Peyer's patch (tissue), 4 donors: ENCODE results near the gene IMPA2.

Source experiments
- CTCF ChIP-seq, 6 experiments: fragments of 450-650 bp in 4 of 6; fragments of 200-600 bp in 2 of 6; sonication (generic) in 1 of 6; IDR thresholded peaks; one replicate each; pipeline ENCODE4 v1.5.1; 2017 to 2019; ENCODE audit warnings: antibody characterized with exemption in 6 of 6, mild to moderate bottlenecking in 3 of 6, moderate library complexity in 1 of 6
- POLR2A ChIP-seq, 2 donors: fragments of 450-650 bp; IDR thresholded peaks; one replicate each; pipeline ENCODE4 v1.5.1; 2017; ENCODE audit warnings: antibody characterized with exemption in 2 of 2, mild to moderate bottlenecking in 2 of 2, moderate library complexity in 2 of 2

DNA sequence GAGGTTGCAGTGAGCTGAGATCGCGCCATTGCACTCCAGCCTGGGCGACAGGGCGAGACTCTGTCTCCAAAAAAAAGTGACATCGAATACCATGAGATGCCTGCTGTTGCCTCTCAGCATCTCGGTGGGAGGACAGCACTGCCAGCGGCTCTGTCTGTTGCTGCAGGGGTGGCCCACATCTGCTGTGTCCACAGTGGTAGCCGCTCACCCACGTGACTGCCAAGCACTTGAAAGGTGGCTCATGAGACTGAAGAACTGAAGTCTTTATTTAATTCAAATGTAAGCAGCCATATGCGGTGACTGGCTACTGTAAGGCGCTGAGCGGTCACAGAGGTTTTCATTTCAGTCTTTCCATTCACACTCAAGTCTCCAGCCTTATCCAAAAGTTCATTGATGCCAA lies 25.8 kb downstream of the IMPA2 start:
- TF ChIP-seq CTCF (IDR thresholded peaks at IDR 0.05) (no peak), POLR2A (IDR thresholded peaks at IDR 0.05) (no peak)
